ENCODE results near the gene POLDIP2. TPM values are rescaled to one million over a fixed set of nuclear protein-coding genes. Genes with fewer than 3 reads are reported as not detected.

The POLDIP2 gene
- total and polyA plus RNA-seq, 11 donors = 97.8 to 194 (median 163) TPM

DNA sequence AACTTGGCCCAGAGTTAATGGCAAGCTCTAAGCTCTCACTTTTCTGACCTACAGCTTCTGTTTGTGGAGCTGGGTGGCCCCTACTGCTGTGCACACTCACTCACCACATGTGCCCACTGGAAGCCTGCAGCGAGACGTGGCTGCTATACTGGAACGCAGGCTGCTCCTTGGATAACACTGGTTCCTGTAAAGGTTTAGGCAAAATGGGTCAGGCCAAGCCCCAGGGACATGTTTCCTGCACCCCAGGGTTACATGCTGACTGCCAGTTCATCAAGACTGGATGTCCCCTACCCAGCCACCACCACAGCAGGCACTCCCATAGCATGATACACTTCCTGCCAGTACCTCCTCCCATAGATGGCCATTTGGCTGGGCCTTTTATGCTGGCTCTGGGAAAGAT lies 8.3 kb downstream of the POLDIP2 start:
- ATAC-seq = no peak
- intact Hi-C loops (cut with DNase I) = no loop called here
- Histone ChIP-seq H3K36me3 (peaks cover 2 to 100% (median 96%) of the 10 kb centered on the region in 9 donors), H3K4me1 (peaks cover 0 to 45% (median 28%) of the 10 kb centered on the region in 12 donors), H3K4me3 (no peak overlapping the region), H3K9me3 (no peaks in the 10 kb centered on the region), H3K27me3 (no peaks in the 10 kb centered on the region), H3K27ac (no peak overlapping the region)
- no peak for DNase-seq
- 62 to 93% (median 85%) methylated on average over 3 of the region's 3 CpGs for WGBS, 4 donors
- TF ChIP-seq, protein P1, sequence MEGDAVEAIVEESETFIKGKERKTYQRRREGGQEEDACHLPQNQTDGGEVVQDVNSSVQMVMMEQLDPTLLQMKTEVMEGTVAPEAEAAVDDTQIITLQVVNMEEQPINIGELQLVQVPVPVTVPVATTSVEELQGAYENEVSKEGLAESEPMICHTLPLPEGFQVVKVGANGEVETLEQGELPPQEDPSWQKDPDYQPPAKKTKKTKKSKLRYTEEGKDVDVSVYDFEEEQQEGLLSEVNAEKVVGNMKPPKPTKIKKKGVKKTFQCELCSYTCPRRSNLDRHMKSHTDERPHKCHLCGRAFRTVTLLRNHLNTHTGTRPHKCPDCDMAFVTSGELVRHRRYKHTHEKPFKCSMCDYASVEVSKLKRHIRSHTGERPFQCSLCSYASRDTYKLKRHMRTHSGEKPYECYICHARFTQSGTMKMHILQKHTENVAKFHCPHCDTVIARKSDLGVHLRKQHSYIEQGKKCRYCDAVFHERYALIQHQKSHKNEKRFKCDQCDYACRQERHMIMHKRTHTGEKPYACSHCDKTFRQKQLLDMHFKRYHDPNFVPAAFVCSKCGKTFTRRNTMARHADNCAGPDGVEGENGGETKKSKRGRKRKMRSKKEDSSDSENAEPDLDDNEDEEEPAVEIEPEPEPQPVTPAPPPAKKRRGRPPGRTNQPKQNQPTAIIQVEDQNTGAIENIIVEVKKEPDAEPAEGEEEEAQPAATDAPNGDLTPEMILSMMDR (IDR thresholded peaks at IDR 0.05) = no peak
- no peak for TF ChIP-seq POLR2A (IDR thresholded peaks at IDR 0.05)

DNA sequence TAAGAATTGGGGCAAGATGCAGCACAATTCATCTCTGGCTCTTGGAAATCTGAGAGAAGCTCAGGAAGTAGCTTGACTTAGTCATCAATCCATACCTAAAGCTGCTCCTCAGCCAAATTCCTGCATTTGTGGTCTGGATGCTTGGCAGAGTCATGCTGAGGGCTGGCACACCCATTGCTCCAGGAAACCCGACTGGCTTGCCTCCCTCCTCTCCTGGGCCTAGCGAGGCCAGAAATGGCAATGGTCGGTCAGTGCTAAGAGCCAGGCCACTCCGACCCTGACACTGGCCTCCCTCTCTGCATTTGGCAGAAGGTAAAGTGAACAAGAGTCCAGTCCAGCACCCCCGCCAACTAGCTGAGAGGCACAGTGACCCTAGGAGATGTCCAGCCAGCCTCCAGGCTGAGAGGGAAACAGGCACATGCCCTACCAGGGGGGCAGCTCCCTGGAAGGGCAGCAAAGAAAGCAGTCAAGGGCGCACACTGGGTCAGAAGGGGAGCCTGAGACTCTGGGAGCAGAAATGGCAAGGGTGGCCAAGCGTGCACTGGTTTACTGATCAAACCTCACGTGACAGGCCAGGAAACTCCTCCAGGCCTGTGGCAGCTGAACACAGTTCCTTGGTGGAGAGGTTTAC lies 10.0 kb downstream of the POLDIP2 start:
- Histone ChIP-seq H3K36me3 (peaks cover 4 to 100% (median 96%) of the 10 kb centered on the region in 9 donors), H3K9me3 (no peaks in the 10 kb centered on the region), H3K4me3 (no peak overlapping the region), H3K4me1 (peaks cover 0 to 46% (median 28%) of the 10 kb centered on the region in 12 donors), H3K27me3 (no peaks in the 10 kb centered on the region), H3K27ac (peak overlapping the region in 9 of 12 donors; percentile 3 to 68 (median 54))
- intact Hi-C loops (cut with DNase I) = no loop called here
- TF ChIP-seq, protein P1 (IDR thresholded peaks at IDR 0.05) = no peak
- TF ChIP-seq POLR2A (IDR thresholded peaks at IDR 0.05) = no peak
- DNase-seq = no peak
- peak in 1 of 4 donors; percentile 7 for ATAC-seq
- 65 to 73% (median 68%) methylated on average over 7 to 8 of the region's 8 CpGs for WGBS, 4 donors

DNA sequence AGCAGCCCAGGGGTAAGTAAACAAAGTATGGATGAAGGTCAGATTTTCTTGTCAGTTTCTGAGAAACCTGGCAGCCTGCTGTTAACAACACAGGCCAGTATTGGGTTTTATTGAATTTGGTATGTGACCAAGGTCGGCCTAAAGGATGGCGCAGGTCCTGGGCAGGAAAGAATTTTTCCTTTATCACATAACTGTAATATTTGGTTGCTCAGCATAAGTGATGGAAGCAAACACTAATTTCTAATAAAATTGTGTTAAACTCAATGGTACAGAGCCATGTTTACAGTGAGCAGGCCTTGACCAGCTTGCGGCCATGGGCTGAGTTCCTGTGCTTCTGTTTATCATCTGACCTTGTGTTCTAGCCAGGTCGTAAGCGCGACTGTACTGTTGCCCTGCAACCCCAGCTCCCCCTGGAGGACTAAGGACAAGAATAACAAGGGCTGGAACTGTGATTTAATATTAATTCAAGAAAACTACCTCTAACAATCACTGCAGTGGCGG lies 10.5 kb downstream of the POLDIP2 start:
- 42 to 53% (median 48%) methylated on average over 7 of the region's 7 CpGs for WGBS, 4 donors
- peaks cover 4 to 100% (median 96%) of the 10 kb centered on the region in 9 donors for H3K36me3 ChIP-seq
- no peak overlapping the region for H3K4me3 ChIP-seq
- H3K4me1 ChIP-seq = peaks cover 0 to 46% (median 28%) of the 10 kb centered on the region in 12 donors
- peak in 3 of 4 donors; percentile 24 to 66 (median 34) for ATAC-seq
- no peaks in the 10 kb centered on the region for H3K9me3 ChIP-seq
- DNase-seq = no peak
- intact Hi-C loops (cut with DNase I) = no loop called here
- no peaks in the 10 kb centered on the region for H3K27me3 ChIP-seq
- TF ChIP-seq, protein P1 (IDR thresholded peaks at IDR 0.05) = peak in 10 of 12 donors; percentile 16 to 51 (median 40)
- no peak for TF ChIP-seq POLR2A (IDR thresholded peaks at IDR 0.05)
- peak overlapping the region in 10 of 12 donors; percentile 25 to 68 (median 54) for H3K27ac ChIP-seq

DNA sequence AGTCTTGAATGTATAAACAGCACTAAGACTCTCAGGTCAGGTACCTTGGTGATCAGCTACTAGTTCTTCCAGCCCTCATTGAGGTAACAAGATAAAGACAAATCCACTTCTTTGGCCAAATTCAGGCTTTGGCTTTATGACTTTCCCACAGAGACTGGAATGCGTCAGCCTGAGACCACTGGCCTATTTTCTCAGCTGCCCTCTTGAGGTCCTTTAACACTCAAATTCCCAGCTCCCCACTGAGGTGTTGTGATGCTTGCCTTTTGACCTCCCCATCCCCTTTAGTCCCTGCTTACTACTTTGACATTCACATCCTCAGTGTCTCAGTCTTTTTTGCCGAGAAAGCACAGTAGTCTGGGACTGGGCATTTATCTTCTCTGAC lies 11.1 kb downstream of the POLDIP2 start:
- Histone ChIP-seq H3K27ac (peak overlapping the region in 10 of 12 donors; percentile 8 to 68 (median 48)), H3K4me1 (peaks cover 0 to 47% (median 28%) of the 10 kb centered on the region in 12 donors), H3K27me3 (no peaks in the 10 kb centered on the region), H3K36me3 (peaks cover 4 to 100% (median 96%) of the 10 kb centered on the region in 9 donors), H3K4me3 (no peak overlapping the region), H3K9me3 (no peaks in the 10 kb centered on the region)
- TF ChIP-seq POLR2A (IDR thresholded peaks at IDR 0.05) = no peak
- TF ChIP-seq, protein P1 (IDR thresholded peaks at IDR 0.05) = no peak
- DNase-seq (no peak), ATAC-seq (no peak)
- WGBS, 4 donors = 73 to 90% (median 83%) methylated on average over 2 of the region's 2 CpGs
- intact Hi-C loops (cut with DNase I) = no loop called here

Measured in heart left ventricle (tissue), 16 donors.